WI38 (cell line): Measurements from ENCODE around the gene INSIG1.
A peak's percentile ranks its signal among the peaks of the same experiment; 100 is the strongest.

Source experiments
- H3K4me3 ChIP-seq: 2 replicates; pipeline ENCODE4 v1.5.1; 2011; ENCODE audit warnings: low read depth, mild to moderate bottlenecking, control low read depth, low read length
- CTCF ChIP-seq: IDR thresholded peaks from 2 replicates; pipeline ENCODE4 v1.5.1; 2012; ENCODE audit warnings: low read depth, mild to moderate bottlenecking, control low read depth, low read length

INSIG1 gene

GRCh38 chr7:155291729-155292128 lies 5.9 kb upstream of the INSIG1 start:
- no peak for TF ChIP-seq CTCF
- no peak overlapping the region for H3K4me3 ChIP-seq

- no peak for TF ChIP-seq CTCF
- H3K4me3 ChIP-seq, result no peak overlapping the region
Measured at GRCh38 chr7:155292680-155293226, 4.9 kb upstream of the INSIG1 start.

- no peak for TF ChIP-seq CTCF
Measured at GRCh38 chr7:155293721-155294510, 3.8 kb upstream of the INSIG1 start.

GRCh38 chr7:155294511-155294778 lies 3.2 kb upstream of the INSIG1 start:
- no peak overlapping the region for H3K4me3 ChIP-seq
- no peak for TF ChIP-seq CTCF

More at GRCh38 chr7:155293721-155294510, 3.8 kb upstream of the INSIG1 start:
- H3K4me3 ChIP-seq, result no peak overlapping the region

GRCh38 chr7:155295511-155295910 lies 2.2 kb upstream of the INSIG1 start:
- TF ChIP-seq CTCF, result no peak
- no peak overlapping the region for H3K4me3 ChIP-seq

- H3K4me3 ChIP-seq, result peak overlapping the region; percentile 64
- no peak for TF ChIP-seq CTCF
Measured at GRCh38 chr7:155296006-155296787, 1.5 kb upstream of the INSIG1 start.

- TF ChIP-seq CTCF, result no peak
- H3K4me3 ChIP-seq, result peak overlapping the region; percentile 64
Measured at GRCh38 chr7:155296788-155297516, 726 bp upstream of the INSIG1 start.
